ENCODE data around the gene FBP1.

The FBP1 gene

GRCh38 chr9:94666364-94667099 lies 27.2 kb upstream of the FBP1 start:
- no peak for DNase-seq (ENCODE audit: low spot score)
- Histone ChIP-seq H3K4me3 (no peak overlapping the region), H3K27ac (no peak overlapping the region)
- TF ChIP-seq, protein P1, sequence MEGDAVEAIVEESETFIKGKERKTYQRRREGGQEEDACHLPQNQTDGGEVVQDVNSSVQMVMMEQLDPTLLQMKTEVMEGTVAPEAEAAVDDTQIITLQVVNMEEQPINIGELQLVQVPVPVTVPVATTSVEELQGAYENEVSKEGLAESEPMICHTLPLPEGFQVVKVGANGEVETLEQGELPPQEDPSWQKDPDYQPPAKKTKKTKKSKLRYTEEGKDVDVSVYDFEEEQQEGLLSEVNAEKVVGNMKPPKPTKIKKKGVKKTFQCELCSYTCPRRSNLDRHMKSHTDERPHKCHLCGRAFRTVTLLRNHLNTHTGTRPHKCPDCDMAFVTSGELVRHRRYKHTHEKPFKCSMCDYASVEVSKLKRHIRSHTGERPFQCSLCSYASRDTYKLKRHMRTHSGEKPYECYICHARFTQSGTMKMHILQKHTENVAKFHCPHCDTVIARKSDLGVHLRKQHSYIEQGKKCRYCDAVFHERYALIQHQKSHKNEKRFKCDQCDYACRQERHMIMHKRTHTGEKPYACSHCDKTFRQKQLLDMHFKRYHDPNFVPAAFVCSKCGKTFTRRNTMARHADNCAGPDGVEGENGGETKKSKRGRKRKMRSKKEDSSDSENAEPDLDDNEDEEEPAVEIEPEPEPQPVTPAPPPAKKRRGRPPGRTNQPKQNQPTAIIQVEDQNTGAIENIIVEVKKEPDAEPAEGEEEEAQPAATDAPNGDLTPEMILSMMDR (IDR thresholded peaks at IDR 0.05), result no peak

DNA sequence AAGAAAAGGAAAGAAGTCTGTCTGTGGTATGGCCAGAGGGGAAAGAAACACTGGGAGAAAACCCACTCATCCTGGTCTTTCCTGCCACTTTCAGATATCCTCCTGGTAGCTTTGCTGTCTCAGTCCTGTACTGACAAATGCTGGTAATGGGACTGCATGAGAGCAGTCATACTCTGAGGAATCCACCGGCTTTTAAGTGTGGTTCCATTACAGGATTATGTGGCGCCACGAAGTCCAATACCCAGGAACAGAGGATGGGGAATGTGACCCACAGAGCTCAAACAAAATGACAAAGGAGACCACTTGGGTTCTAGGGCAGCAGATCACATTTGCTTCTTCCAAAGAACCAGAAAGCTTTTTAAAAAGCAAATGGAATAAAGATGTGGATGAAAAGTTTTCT lies 26.3 kb upstream of the FBP1 start:
- DNase-seq (ENCODE audit: low spot score), result no peak
- Histone ChIP-seq H3K4me3 (no peak overlapping the region), H3K27ac (no peak overlapping the region)
- TF ChIP-seq, protein P1 (IDR thresholded peaks at IDR 0.05), result no peak

GRCh38 chr9:94664801-94665200 lies 25.5 kb upstream of the FBP1 start:
- Histone ChIP-seq H3K4me3 (no peak overlapping the region), H3K27ac (no peak overlapping the region)
- TF ChIP-seq, protein P1 (IDR thresholded peaks at IDR 0.05), result no peak
- DNase-seq (ENCODE audit: low spot score), result no peak

DNA sequence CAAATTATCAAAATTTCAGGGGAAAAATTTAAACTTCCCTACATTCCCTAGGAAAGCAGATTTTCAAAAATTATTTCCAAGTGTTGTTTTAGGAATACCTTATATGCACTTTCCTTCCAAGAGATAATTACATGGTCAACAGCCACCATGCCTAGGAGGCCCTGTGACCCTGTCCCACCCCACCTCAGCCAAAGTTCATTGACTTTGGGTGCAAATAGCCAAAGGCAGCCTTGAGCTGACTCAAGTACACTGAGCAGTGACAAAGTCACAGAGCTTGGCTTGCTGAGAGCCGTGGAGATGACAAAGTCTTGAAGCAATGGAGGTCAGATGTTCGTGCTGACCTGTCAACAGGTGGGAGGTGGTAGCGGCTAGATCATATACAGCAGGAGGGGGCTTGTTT lies 24.3 kb upstream of the FBP1 start:
- Histone ChIP-seq H3K4me3 (no peak overlapping the region), H3K27ac (no peak overlapping the region)
- TF ChIP-seq, protein P1 (IDR thresholded peaks at IDR 0.05), result no peak
- no peak for DNase-seq (ENCODE audit: low spot score)

DNA sequence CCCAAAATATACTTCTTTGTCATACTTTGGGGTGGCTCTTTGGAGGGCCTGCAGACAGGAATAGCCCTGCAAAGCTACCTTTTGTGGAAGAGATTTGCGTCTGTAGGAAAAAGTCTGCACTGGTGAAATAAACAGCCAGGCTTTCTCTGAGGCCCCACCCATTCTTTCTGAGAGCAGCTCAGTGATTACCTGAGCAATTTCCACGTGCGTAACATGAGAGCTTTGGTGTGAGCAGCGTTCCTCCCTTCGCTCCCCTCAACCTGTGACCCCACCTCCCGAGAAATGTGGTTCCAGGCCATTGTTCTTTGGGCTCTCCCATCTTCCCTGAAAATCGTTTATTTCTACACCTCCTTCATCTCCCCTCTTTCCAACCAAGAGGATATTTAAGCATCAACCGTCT lies 23.8 kb upstream of the FBP1 start:
- no peak for DNase-seq (ENCODE audit: low spot score)
- Histone ChIP-seq H3K27ac (no peak overlapping the region), H3K4me3 (no peak overlapping the region)
- TF ChIP-seq, protein P1 (IDR thresholded peaks at IDR 0.05), result no peak

DNA sequence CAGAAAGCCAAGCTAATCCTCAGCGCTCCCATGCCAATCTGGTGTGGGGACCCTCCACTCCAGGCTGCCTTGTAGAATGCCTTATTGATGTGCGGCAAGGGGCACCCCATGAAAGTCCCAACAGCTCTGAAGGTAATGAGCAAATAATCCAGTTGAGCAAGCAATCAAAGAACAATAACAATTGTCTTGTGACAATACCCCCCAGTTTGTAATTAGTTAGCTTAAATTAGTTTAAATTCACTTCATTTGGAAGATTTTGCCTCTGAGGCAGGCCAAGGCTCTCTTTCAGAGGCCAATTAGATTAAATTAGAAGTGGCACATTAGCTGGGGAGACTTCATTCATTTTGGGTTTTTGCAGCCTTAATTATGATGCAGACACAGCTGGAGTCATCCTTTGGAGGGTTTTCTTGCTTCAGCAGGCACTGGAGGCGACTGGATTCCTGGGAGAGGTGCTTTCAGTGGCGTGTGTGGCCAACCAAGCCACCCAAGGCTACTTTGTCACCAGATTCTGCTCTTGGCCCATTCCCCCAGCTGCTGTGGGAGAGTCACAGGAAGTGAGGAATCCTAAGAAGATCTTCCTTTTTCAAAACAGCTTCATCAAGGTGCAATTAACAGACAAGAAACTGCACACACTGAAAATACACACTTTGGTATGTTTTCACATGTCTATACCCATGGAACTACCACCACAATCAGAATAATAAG lies 17.9 kb upstream of the FBP1 start:
- Histone ChIP-seq H3K4me3 (no peak overlapping the region), H3K27ac (no peak overlapping the region)
- no peak for DNase-seq (ENCODE audit: low spot score)
- TF ChIP-seq, protein P1 (IDR thresholded peaks at IDR 0.05), result no peak

- TF ChIP-seq, protein P1 (IDR thresholded peaks at IDR 0.05), result no peak
- peak overlapping the region; percentile 53 for H3K4me3 ChIP-seq
- no peak overlapping the region for H3K27ac ChIP-seq
- DNase-seq (ENCODE audit: low spot score), result no peak
Measured at GRCh38 chr9:94656200-94656599, 16.9 kb upstream of the FBP1 start.

Measured in coronary artery (tissue), 2 donors.